Lung (tissue), 12 donors: Measurements from ENCODE around the gene ZBTB39. TPM values are rescaled to one million over a fixed set of nuclear protein-coding genes. Genes with fewer than 3 reads are reported as not detected.

Source experiments
- ATAC-seq: fragments of 200-7000 bp; cut with Tn5 transposase; one replicate; pipeline ENCODE4 v1.9.1; 2020; ENCODE audit warnings: moderate number of reproducible peaks; ENCODE audit not compliant: insufficient read depth, low FRiP score
- DNase-seq, 3 donors: peaks; one replicate each; pipeline ENCODE4 v3.0.0-alpha.2; 2013 to 2017
- H3K27ac ChIP-seq, 2 donors: one replicate each; pipeline ENCODE4 v1.5.1; 2013; ENCODE audit warnings: mild to moderate bottlenecking in 2 of 2, moderate library complexity in 2 of 2, control low read depth in 1 of 2, inconsistent platforms in 1 of 2, low read depth in 1 of 2, low read length in 1 of 2
- H3K27me3 ChIP-seq, 3 donors: one replicate each; pipeline ENCODE4 v1.5.1; 2013; ENCODE audit warnings: low read length in 2 of 3; ENCODE audit not compliant: control insufficient read depth in 3 of 3, insufficient read depth in 3 of 3
- H3K36me3 ChIP-seq, 4 donors: one replicate each; pipeline ENCODE4 v1.5.1; 2013; ENCODE audit warnings: low read length in 4 of 4, mild to moderate bottlenecking in 1 of 4, moderate library complexity in 1 of 4; ENCODE audit not compliant: control insufficient read depth in 4 of 4, insufficient read depth in 4 of 4
- H3K4me1 ChIP-seq, 5 donors: one replicate each; pipeline ENCODE4 v1.5.1; 2013; ENCODE audit warnings: low read length in 5 of 5, mild to moderate bottlenecking in 2 of 5, moderate library complexity in 1 of 5; ENCODE audit not compliant: control insufficient read depth in 5 of 5, insufficient read depth in 5 of 5
- H3K4me3 ChIP-seq: one replicate; pipeline ENCODE4 v1.5.1; 2013; ENCODE audit warnings: mild to moderate bottlenecking, control low read depth, moderate library complexity
- H3K9ac ChIP-seq, 2 donors: one replicate each; pipeline ENCODE4 v1.5.1; 2013; ENCODE audit warnings: low read length in 2 of 2, control low read depth in 1 of 2; ENCODE audit not compliant: insufficient read depth in 1 of 2
- H3K9me3 ChIP-seq, 4 donors: one replicate each; pipeline ENCODE4 v1.5.1; 2013; ENCODE audit warnings: low read length in 3 of 4, mild to moderate bottlenecking in 1 of 4, moderate library complexity in 1 of 4; ENCODE audit not compliant: control insufficient read depth in 4 of 4, insufficient read depth in 3 of 4
- WGBS, 2 donors: extraction: QIAGEN DNeasy Blood & Tissue Kit; methylation state at CpG; one replicate each; pipeline ENCODE4 v1.1.7; 2013; 5-methylcytosine and 5-hydroxymethylcytosine counted together
- polyA plus RNA-seq, 2 donors: library from polyadenylated mRNA; stranded (reverse); fragments of 200-250 nt; gene quantifications; one replicate each; pipeline ENCODE4 v1.2.1, GENCODE V29; 2013
- total RNA-seq, 2 donors: library from RNA; depleted of rRNA in 1 of 2; stranded (reverse); fragments of >200 nt in 1 of 2; gene quantifications; one replicate each; pipeline ENCODE4 v1.2.1, GENCODE V29; 2014 to 2021
- TF ChIP-seq, protein P1 (sequence below): IDR thresholded peaks from 2 replicates; pipeline ENCODE4 v1.5.1; 2012; ENCODE audit warnings: mild to moderate bottlenecking; ENCODE audit errors: control extremely low read depth, extremely low read depth
- donor health status: control.
- donor health status: control.
- donor health status: Bipolar disorder and iron deficiency.
- donor health status: healthy.
- donor health status: DM: yes; HTN: yes; CAD: no.

ZBTB39 gene
- total and polyA plus RNA-seq, 4 donors = 2.2 to 9.1 (median 4.5) TPM

DNA sequence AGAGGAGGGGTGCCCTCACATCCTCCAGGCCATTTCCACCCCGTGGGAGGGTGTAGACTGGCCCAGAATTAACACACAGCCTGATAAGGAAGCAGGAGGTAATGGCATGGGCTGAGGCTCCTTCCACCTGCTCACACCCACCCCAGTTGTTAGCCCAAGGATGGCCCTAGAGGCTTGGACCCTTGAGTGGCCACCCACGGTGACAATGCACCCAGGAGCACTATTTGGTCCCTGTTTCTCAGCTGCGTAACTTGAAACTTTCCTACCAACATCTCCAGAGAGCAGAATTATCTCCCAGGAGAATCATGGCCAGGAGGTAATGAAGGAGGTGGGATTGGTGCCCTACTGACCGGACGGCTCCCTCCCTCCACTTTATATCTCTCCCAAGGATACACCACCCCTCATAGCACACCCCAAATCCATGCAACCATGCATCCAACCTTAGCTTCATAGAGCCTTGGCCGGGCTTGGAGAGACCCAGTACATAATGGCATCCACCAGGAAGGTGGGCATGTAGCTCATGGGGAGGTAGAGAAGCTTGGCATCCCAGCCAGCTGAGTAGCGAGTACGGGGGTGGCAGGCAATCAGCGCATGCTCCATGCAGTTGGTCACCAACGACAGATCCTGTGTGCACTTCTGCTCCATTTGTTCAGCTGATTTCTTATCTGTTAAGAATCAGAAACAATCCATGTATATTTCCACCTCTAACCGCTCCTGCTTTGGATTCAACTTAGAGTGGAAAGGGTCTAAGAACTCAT lies 54.6 kb downstream of the ZBTB39 start:
- no peak overlapping the region for H3K27ac ChIP-seq
- ATAC-seq = no peak
- no peak overlapping the region for H3K9ac ChIP-seq
- H3K36me3 ChIP-seq = no peaks in the 10 kb centered on the region
- H3K27me3 ChIP-seq = no peaks in the 10 kb centered on the region
- H3K4me3 ChIP-seq = no peak overlapping the region
- DNase-seq = no peak
- TF ChIP-seq, protein P1, sequence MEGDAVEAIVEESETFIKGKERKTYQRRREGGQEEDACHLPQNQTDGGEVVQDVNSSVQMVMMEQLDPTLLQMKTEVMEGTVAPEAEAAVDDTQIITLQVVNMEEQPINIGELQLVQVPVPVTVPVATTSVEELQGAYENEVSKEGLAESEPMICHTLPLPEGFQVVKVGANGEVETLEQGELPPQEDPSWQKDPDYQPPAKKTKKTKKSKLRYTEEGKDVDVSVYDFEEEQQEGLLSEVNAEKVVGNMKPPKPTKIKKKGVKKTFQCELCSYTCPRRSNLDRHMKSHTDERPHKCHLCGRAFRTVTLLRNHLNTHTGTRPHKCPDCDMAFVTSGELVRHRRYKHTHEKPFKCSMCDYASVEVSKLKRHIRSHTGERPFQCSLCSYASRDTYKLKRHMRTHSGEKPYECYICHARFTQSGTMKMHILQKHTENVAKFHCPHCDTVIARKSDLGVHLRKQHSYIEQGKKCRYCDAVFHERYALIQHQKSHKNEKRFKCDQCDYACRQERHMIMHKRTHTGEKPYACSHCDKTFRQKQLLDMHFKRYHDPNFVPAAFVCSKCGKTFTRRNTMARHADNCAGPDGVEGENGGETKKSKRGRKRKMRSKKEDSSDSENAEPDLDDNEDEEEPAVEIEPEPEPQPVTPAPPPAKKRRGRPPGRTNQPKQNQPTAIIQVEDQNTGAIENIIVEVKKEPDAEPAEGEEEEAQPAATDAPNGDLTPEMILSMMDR = no peak
- no peaks in the 10 kb centered on the region for H3K4me1 ChIP-seq
- no peaks in the 10 kb centered on the region for H3K9me3 ChIP-seq
- 91 to 93% methylated on average over 11 of the region's 11 CpGs for WGBS, 2 donors

DNA sequence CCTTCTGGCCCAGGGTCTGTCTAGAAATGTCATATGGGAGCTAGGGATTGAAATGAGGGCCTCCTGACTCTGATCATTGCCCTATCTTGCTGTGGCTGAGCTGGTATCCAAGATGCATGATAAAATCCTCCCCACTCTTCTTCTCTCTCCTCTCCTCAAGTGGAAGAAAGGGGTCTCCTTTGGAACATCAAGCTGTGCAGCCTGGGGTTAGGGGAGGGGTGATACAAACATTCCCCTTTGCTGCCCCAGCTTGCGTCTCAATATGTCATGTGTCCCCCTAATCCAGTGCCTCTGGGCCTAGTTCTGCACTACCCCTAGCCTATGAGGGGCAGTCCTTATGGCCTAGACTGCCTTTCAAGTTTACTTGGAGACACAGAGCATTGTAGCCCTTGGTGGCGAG lies 57.5 kb downstream of the ZBTB39 start:
- Histone ChIP-seq H3K36me3 (no peaks in the 10 kb centered on the region), H3K9me3 (no peaks in the 10 kb centered on the region), H3K9ac (no peak overlapping the region), H3K4me1 (no peaks in the 10 kb centered on the region), H3K4me3 (no peak overlapping the region), H3K27ac (no peak overlapping the region), H3K27me3 (no peaks in the 10 kb centered on the region)
- 97 to 100% methylated on average over 2 of the region's 2 CpGs for WGBS, 2 donors
- TF ChIP-seq, protein P1 = no peak
- ATAC-seq (no peak), DNase-seq (no peak)

Other genes starting within 250 kb of the ZBTB39 start
- 100 to 1,000 TPM in 1 of 2 donors, 10 to 100 TPM in 1; 34.3 to 107 TPM for gene HSD17B6, start 243.2 kb downstream of the ZBTB39 start, total RNA-seq
- gene HSD17B6, start 243.2 kb downstream of the ZBTB39 start, polyA plus RNA-seq = 10 to 100 TPM; 10.7 to 45.3 TPM
- gene SDR9C7, start 72.1 kb downstream of the ZBTB39 start, total RNA-seq = not detected
- not detected for gene SDR9C7, start 72.1 kb downstream of the ZBTB39 start, polyA plus RNA-seq
- under 1 TPM; 0.31 to 0.68 TPM for gene RDH16, start 48.9 kb downstream of the ZBTB39 start, total RNA-seq
- under 1 TPM; 0.11 to 0.45 TPM for gene RDH16, start 48.9 kb downstream of the ZBTB39 start, polyA plus RNA-seq
- gene TAC3, start 10.0 kb upstream of the ZBTB39 start, total RNA-seq = not detected
- gene TAC3, start 10.0 kb upstream of the ZBTB39 start, polyA plus RNA-seq = not detected
- under 1 TPM; 0.09 to 0.67 TPM for gene MYO1A, start 43.6 kb upstream of the ZBTB39 start, total RNA-seq
- under 1 TPM; 0.13 to 0.28 TPM for gene MYO1A, start 43.6 kb upstream of the ZBTB39 start, polyA plus RNA-seq
- gene NEMP1, start 72.2 kb upstream of the ZBTB39 start, total RNA-seq = 10 to 100 TPM; 10.6 to 14.3 TPM
- 1 to 10 TPM; 3.7 to 4.8 TPM for gene NEMP1, start 72.2 kb upstream of the ZBTB39 start, polyA plus RNA-seq
- gene NAB2, start 82.6 kb upstream of the ZBTB39 start, total RNA-seq = 10 to 100 TPM; 45.2 to 51.3 TPM
- gene NAB2, start 82.6 kb upstream of the ZBTB39 start, polyA plus RNA-seq = 10 to 100 TPM; 16.7 to 32.5 TPM
- 100 to 1,000 TPM; 118 to 216 TPM for gene STAT6, start 104.8 kb upstream of the ZBTB39 start, total RNA-seq
- 100 to 1,000 TPM; 150 to 199 TPM for gene STAT6, start 104.8 kb upstream of the ZBTB39 start, polyA plus RNA-seq
- gene LRP1, start 121.9 kb upstream of the ZBTB39 start, total RNA-seq = 100 to 1,000 TPM; 166 to 338 TPM
- gene LRP1, start 121.9 kb upstream of the ZBTB39 start, polyA plus RNA-seq = 10 to 100 TPM; 52.6 to 77.4 TPM
- not detected for gene LRP1-AS, start 141.1 kb upstream of the ZBTB39 start, total RNA-seq
- not detected for gene LRP1-AS, start 141.1 kb upstream of the ZBTB39 start, polyA plus RNA-seq
- under 1 TPM; 0.80 to 0.94 TPM for gene NXPH4, start 210.2 kb upstream of the ZBTB39 start, total RNA-seq
- under 1 TPM; 0.15 to 0.16 TPM for gene NXPH4, start 210.2 kb upstream of the ZBTB39 start, polyA plus RNA-seq
- 100 to 1,000 TPM in 1 of 2 donors, 10 to 100 TPM in 1; 46.1 to 113 TPM for gene SHMT2, start 223.2 kb upstream of the ZBTB39 start, total RNA-seq
- 10 to 100 TPM; 56.6 to 97.0 TPM for gene SHMT2, start 223.2 kb upstream of the ZBTB39 start, polyA plus RNA-seq
- 1 to 10 TPM; 1.7 to 5.9 TPM for gene STAC3, start 244.6 kb upstream of the ZBTB39 start, total RNA-seq
- 1 to 10 TPM; 6.9 to 7.4 TPM for gene STAC3, start 244.6 kb upstream of the ZBTB39 start, polyA plus RNA-seq